Measurements from ENCODE around the gene ZXDC.

Gene ZXDC

GRCh38 chr3:126474498-126475412 is 936 bp downstream of the ZXDC start:
- DNase-seq, result peak; percentile 77

DNA sequence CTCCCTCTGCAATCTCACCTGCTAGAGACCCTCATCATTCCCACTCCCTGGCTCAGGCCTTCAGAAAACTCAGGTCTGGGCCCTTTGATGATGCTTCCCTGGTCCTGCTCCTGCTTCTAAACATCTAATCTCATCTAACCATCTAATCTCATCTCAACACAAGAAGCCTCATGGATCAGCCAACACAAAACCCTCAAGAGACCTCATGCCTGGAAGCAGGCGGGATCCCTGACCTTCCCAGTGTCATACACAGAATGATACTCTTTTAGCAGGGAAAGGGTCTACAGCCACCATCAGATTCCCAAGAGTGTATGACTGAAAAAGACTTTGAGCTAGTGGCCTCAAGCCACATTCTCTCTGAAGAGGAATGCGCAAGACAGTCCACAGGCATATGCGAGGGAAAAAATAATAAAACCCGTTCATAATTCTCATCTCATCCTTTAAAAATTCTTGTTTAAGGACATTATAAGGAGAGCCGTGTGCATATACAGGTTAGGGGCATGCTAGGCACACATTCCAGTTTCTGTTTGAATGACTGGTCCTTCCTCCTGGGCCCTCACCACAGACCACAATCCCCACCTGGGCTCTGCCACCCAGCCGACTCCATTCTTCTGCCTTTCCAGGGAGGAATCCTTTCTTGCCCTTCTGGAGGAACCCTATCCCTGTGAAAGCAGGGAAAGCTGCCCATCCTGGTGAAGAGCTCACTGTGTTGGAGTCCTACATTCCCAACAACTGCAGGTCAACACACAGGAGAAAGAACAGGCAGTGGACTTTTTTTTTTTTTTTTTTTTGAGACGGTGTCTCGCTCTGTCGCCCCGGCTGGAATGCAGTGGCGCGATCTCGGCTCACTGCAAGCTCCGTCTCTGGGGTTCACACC is 2.2 kb downstream of the ZXDC start:
- no peak for DNase-seq

DNA sequence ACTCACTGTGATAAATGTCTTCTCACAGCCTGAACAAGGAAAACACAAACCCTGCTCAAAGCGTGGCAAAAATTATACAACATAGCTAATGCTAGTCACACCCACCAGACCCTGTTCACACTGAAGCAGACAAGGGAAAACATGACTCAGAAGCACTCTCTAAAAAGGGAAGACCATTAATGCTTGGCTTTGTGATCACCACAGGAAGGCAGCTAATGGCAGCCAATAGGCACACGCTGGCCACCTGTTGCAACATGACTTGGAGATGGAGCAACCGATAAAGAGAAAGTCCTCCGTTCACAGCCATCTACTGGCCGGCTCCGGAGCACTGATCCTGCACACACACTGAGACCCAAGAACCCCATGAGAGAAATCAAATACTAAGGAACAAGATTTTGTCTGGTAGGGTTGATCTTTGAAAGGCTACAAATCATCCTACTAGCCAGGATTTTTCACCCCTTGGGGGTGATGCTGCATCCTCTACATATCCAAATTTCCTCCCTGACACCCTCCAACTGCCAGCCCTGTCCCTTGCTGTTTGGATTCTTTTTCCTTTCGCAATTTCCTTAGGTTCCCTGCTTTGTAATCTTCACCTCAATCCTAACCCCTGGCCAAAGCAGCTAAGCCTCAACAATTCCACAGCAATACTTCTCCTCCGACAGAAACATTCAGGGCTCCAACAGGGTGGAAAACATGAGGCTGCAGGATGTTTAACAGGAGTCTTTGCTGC is 3.2 kb downstream of the ZXDC start:
- DNase-seq, result no peak

DNA sequence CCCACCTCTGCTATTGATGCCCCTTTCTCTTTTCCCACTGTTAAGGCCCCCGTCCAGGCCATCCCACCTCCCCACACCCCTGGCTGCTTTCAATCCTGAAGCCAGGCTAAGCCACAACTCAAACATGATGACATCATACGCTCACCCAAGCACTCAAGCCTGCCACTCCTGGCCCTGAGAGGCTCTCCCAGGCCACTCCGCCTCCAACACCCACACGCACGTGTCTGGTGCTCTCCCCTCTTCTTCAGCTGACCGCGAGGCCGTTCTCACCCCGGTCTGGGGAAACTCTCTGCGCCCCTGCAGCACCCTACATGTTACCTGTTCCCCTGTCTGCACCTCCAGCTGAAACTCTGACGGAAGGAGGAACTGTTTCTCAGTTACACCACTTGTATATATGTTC is 6.2 kb downstream of the ZXDC start:
- no peak for DNase-seq

DNA sequence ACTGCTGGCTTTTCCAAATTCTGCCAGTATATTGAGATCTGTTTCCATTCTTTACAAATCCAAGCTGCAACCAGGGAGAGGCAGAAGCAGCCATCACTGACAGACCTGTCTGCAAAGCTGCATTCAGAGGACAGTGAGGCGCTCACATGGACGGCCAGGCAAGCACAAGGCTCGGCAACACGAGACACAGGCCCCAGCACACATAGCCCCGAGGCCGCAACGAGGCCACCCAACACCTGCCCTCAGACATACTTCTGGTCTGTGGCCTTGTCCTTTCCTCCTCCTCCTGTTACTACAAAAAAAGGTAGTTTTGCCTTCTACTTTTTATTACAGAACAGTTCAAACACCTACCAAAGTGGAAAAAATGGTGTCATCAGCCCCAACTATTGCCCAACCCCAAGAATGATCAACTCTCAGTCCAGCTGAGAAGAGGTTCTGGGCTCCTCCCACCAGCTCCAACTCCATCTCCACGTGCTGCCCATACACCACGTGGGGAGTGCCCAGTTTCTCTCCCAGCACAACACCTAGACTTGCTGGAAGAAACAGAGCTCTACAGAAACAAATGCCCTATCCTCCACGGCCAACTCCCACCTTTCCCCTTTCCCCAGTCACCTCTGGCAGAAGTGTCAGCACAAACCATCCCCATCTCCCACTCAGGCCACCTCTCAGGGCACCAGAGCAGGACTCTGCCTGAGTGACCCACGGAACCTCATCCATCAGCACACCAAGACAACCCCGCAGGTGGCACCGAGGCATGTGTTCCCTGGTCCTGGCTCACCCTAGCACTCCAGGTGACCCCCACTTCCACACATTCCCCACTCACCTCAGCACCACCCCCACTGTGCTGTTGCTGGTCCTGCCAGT is 7.4 kb downstream of the ZXDC start:
- DNase-seq, result no peak

DNA sequence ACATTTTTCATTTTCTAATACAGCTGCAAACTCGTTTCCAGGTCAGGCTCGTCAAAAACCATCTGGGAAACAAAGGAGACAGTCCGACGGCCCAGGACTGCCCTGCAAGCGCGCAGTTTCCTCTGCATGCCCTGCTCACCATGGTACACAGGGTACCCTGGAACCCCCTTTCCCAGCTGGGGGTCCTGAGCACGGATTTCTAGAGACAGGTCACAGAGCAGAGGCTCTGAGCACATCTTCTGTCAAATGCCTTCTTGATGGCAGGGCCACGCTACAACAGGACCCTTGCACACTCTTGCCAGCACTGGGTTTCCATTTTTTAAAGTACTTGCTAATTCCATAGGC is 8.1 kb downstream of the ZXDC start:
- DNase-seq, result no peak

- DNase-seq, result no peak
These were observed 8.6 kb downstream of the ZXDC start for GRCh38 chr3:126466886-126467610.

DNA sequence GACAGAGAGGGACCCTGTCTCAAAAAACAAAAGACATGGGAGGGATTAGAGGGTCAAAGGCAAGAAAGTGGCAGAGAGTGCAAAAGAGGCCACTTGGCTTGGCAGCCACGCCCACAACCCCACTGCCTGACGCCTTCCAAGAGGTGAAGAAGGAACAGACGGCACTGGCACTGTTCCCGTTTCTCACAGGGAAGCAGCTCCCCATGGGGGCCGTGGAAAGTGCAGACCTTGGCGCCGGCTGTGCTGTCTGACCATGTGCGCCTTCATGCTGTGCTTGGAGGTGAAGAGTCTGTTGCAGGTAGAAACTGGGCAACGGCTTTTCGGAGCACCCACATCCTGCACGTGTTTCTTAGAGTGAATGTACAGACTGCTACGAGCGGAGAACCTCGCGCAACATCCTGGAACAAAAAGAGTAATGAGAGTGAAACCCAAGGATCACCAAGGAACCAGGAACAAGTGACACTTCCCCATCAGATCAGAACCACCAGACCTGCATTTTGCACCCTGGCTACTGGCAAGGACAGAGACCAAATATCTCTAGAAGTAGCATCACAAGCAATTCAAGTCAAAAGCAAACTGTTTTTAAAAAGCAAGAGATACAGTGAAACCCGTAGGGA is 9.7 kb downstream of the ZXDC start:
- no peak for DNase-seq

GRCh38 chr3:126464997-126465396 is 10.7 kb downstream of the ZXDC start:
- no peak for DNase-seq

- DNase-seq, result no peak
These were observed 11.2 kb downstream of the ZXDC start for GRCh38 chr3:126464494-126464893.

- no peak for DNase-seq
These were observed 11.6 kb downstream of the ZXDC start for GRCh38 chr3:126464093-126464492.

- no peak for DNase-seq
These were observed 12.2 kb downstream of the ZXDC start for GRCh38 chr3:126463521-126463920.

GRCh38 chr3:126461450-126462070 is 14.1 kb downstream of the ZXDC start:
- no peak for DNase-seq

GRCh38 chr3:126460381-126460780 is 15.3 kb downstream of the ZXDC start:
- DNase-seq, result no peak

DNA sequence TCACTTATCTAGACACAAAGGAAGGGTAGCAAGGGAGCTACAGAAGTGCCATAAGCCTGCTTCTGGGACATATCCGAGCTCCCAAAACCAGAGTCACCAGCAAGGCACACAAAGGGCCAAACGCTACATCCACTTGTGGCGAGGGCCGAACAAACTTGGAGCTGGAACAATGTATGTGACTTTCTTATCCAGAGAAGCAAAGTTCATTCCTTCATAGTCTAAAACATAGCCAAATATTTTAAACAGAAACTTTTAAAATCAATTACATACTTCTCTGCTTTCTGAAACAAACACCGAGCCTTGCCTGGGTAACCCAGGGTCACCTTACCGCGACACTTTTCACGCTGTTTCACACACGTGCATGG is 15.9 kb downstream of the ZXDC start:
- no peak for DNase-seq

GRCh38 chr3:126459111-126459762 is 16.5 kb downstream of the ZXDC start:
- no peak for DNase-seq

DNA sequence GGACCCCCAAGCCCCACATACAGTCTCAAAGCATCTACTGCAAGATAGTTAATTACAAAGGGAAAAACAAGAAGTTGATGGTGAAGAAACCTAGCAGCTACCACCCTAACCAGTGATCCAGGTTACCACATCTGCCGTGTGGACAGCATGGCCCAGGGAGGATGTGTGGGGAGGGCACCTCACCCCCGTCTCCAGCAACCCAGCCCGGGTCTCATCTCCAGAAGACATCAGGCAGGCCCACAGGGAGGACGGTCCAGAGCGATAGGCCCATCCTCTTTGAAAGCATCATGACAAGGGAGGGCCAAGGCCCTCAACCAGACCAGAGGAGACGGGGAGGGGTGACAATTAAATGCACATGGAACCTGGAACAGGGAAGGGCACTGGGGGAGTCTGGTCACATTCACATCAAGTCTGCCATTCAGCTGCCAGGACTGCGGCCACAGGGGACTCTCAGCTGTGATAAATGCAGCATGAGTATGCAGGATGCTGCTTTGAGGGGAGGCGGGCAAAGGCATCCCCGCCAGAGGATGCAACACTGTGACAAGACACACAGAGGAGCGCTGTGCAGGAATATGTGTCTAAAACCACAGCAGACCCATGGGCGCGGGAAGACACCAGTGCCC is 18.8 kb downstream of the ZXDC start:
- no peak for DNase-seq

- DNase-seq, result no peak
These were observed 19.5 kb downstream of the ZXDC start for GRCh38 chr3:126456211-126456610.

All from right kidney (tissue), 1 donor.